ENCODE measurements around the gene CADM4.
"Not testable (repeated sequence)": the region's sequence is repeated elsewhere in the genome, so short reads cannot be mapped to it uniquely, and the experiment has no call there.

Gene CADM4

DNA sequence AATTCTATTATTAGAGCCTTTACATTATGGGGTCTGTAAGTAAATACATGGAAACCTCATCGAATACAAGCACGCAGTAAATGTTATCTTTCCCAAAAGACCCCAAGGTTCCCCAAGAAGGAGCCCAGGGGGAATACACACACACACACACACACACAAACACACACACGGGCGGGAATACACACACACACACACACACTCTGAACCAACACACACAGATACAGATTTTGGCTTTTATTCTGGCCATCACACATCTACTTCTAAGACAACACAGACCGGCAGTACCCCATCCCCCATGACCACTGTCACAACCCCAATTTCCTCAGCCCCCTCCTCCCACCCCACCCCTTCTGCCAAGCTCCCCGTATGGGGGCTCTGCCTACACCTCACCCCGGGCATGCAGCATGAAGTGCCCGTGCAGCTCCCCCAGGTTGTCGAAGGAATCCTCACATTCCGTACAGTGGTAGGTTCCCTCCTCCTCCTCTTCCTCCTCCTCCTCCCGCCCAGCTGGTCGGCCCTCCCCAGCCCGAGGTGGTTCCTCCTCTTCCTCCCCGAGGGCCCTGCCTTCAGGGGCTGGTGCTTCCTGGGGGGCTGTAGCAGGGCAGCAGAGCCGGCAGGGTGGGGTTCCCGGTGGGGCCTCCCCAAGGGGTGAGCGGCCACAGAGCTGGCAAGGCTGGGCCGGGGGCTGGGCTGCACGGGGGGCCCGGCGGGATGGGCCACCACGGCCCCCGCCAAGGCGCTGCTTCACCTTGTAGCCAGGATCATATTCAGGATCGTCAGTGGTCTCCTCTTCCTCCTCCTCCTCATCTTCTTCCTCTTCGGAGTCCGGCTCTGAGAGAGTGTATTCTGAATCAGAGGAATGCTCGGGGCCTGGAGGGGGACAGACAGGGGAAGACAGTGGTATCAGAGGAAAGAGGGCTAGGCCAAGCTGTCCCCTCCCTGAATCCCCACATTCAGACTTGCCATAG is 32.1 kb downstream of the CADM4 start:
- no peak for DNase-seq (ENCODE audit: low read depth in 3 of 3)

DNA sequence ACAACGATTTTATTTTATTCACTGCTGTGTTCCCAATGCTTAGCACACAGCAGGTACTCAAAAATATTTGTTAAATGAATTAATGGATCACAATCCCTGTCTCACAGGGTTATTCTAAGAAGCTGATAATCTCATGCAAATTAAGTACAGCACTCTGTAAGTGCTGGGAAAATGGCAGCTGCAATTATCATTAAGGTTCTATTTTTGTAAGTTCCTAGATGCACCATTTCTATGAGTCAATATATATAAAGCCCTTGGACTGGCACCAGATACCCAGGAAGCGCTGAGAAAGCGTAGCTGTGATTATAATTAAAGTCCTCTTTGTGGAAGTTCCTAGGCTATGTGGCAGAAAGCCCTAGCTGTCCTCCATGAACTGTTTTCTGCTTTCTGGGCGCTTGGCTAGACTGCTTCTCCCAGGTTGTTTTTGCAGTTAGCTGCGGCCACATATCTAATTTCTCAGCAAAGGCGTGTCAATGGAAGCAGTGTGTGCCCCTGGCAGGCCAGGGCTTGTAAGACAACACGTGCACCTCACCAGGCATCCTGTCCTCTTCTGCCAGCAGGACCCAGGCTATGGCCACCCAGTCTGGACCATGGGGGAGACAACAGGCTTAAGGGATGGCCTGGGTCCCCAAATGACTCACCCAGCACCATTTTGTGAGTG is 33.0 kb downstream of the CADM4 start:
- no peak for DNase-seq (ENCODE audit: low read depth in 3 of 3)

DNA sequence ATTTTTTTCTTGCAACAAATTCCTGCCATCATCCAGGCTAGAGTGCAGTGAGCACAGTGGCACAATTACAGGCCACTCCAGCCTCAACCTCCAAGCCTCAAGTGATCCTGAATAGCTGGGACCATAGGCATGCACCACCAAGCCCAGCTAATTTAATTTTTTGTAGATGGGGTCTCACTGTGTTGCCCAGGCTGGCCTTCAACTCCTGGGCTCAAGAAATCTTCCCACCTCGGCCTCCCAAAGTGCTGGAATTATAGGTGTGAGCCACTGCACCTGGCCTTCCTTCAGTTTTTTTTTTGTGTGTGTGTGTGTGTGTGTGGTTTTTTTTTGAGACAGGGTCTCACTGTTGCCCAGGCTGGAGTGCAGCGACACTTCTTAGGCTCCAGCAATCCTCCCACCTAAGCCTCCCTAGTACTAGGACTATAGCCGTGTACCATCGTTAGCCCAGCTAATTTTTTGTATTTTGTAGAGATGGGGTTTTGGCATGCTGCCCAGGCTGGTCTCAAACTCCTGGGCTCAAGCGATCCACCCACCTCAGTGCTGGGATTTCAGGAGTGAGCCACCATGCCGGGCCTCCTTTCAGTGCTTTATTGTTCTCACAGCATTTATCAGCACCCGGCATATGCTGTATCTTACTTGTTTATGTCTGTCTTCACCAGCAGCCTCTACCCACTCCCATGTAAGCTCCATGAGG is 33.6 kb downstream of the CADM4 start:
- DNase-seq (ENCODE audit: low read depth in 3 of 3) = no peak

DNA sequence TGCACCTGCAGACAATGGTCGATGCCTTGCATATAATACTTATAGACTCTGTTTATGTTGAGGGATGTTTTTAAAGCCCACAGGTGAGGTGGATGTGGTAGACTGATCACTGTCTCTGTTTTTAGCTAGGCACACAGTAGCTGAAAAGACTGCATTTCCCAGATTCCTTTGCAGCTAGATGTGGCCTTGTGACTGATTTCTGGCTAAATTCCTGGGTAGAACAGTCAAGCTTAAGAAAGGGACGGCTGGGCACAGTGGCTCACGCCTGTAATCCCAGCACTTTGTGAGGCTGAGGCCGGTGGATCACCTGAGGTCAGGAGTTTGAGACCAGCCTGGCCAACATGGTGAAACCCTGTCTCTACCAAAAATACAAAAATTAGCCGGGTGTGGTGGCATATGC is 39.3 kb downstream of the CADM4 start:
- not testable (repeated sequence) for DNase-seq (ENCODE audit: low read depth in 3 of 3)

DNA sequence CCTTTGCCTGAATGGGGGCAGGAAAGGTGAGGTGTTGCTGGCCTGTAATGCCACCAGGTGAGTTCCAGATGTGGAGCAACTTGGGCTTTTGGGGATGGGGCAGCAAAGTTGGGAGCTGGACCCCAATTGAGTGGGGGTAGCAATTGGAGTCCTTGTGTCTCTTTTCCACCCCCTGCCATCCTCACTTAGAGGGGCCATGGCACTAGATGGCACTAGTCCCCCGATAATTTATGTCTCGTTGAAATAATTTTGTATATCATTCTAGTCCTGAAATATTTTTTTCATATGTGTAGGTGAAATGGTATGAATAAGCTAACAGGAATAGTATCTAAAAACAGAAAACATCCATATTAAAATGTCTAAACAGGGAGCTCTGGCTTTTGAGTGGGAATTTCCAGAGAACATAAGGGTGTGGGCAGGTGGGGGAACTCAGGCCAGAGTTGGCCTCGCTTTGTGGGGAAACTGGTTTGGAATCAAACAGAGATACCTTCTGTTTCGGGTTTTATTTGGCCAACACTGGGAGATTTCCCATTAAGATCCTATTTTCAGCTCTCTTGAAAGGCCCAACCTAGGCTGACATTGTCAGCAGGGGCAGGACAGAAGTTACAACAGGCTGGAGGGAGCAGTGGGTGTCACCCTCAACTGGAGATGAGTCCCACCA is 39.9 kb downstream of the CADM4 start:
- no peak for DNase-seq (ENCODE audit: low read depth in 3 of 3)

DNA sequence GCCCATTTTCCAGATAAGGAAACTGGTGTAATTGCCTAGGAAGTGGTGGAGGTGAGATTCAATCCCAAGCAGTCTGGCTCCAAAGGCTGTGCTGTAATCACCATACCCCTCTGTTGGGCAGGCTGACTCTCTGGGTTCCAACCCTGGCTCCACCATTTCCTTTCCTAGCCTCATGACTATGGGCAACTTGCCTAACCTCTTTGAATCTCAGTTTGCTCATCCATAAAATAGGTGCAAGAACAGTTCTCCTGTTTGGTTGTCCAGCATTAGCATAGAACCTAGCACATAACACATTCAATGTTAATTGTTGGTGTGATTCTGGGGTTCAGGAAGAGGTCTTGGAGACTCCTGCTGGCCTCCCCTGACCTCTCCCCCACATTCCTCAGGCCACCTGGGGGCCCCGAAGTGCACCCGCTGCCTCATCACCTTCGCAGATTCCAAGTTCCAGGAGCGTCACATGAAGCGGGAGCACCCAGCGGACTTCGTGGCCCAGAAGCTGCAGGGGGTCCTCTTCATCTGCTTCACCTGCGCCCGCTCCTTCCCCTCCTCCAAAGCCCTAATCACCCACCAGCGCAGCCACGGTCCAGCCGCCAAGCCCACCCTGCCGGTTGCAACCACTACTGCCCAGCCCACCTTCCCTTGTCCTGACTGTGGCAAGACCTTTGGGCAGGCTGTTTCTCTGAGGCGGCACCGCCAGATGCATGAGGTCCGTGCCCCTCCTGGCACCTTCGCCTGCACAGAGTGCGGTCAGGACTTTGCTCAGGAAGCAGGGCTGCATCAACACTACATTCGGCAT is 41.0 kb downstream of the CADM4 start:
- no peak for DNase-seq (ENCODE audit: low read depth in 3 of 3)

DNA sequence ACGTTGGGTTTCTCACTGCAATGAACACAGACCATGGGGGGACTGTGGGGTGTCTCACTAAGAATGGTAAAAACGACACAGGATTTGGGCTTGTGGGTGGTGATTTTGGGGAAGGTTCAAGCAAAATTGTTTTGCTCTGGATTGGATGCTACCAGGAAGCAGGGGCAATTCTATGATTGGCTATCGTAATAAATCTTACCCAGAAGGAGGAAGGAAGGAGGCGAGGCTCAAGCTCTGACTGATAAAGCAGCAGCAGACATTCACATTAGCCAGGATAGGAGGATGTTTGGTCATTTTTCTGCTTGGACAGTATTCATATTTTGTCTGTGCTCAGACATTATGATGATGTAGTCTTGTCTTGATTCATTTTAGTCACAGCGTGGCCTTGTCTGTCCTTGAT is 41.8 kb downstream of the CADM4 start:
- no peak for DNase-seq (ENCODE audit: low read depth in 3 of 3)

DNA sequence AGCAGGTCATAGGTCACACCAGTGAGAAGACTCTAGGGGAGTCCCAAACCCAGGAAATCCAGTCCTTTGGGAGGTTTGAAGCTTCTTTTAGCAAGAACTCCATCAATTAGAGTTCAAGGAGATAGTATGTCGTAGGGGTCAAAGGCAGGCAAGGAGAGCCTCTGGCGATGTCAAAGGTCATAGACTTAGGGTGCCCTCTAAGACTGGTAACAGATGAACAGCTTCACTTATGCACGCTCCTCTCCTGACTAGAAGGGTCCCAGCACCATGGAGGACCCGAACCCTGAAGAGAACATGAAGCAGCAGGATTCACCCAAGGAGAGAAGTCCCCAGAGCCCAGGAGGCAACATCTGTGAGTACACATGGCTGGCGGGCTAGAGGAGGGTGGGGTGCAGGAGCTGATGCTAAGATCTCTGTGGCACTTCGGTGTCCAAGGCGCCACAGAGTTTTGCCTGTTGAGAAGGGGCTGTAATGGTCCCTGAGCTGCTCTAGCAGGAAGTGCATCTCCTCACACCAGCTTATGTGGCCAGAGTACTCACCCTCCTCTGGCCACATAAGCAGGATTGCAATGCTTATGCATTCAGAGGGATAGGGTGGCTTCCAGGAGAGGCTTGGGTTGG is 42.7 kb downstream of the CADM4 start:
- no peak for DNase-seq (ENCODE audit: low read depth in 3 of 3)

DNA sequence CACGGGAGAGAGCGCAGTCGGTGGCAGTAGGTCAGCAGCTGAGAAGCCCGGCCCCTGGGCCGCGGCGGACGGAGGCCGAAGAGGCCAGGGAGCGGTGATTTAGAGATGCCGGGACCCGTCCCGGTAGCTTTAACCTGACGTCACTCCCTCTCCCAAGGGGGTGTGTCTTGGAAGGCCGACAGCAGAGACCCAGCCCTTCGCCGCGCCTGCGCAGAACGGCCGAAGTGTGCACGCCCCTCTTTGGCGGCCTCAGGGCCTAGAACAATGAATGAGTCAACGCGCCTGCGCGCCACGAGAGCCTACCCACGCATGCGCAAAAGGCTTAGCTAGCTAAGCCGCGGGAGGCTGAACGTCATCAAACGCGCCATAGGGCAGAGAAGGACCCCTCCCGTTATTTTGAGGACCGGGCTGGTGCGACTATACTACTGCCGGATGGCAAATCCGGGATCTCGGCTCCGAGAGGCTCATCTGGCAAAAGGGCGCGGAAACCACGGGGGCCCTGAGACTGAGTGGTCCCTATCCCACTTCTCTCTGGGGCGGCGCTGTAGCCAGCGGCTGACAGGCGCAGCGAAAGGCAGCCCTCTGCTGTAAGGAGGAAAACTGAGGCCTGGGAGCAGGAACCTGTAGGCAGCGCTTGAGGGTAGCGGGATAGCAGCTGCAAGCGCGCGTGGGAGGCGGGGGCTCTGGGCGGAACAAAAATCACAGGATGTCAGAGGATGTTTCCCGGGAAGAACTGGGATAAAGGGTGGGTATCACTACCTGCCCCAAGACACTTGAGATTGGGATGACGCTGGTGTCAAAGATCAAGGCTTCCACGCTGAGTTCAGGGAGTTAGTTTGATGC is 43.4 kb downstream of the CADM4 start, which contains the start of the genes IRGQ and ZNF576:
Gene IRGQ (minus strand): TSS at position 136 of the 843 bp plus-strand sequence. CDS start 796 bp downstream, outside the sequence.
Gene ZNF576 (plus strand): TSS at position 597 of the 843 bp plus-strand sequence. CDS start 514 bp downstream, outside the sequence.
- DNase-seq (ENCODE audit: low read depth in 3 of 3) = peak; percentile 99 to 100 (median 99)

DNA sequence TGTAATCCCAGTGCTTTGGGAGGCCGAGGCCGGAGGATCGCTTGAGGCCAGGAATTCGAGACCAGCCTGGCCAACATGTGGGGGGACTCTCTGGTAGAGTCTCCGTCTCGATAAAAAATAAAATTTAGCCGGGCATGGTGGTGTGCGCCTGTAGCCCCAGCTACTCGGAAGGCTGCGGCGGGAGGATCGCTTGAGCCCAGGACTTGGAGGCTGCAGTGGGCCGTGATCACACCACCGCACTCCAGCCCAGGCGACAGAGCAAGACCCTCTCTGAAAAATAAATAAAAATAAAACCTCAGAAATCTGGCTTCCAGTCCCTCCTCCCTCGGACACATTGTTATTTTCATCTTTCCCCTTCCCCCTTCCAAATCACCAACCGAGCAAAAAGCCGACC is 44.0 kb downstream of the CADM4 start:
- DNase-seq (ENCODE audit: low read depth in 3 of 3) = peak in 1 of 3 donors; percentile 27

DNA sequence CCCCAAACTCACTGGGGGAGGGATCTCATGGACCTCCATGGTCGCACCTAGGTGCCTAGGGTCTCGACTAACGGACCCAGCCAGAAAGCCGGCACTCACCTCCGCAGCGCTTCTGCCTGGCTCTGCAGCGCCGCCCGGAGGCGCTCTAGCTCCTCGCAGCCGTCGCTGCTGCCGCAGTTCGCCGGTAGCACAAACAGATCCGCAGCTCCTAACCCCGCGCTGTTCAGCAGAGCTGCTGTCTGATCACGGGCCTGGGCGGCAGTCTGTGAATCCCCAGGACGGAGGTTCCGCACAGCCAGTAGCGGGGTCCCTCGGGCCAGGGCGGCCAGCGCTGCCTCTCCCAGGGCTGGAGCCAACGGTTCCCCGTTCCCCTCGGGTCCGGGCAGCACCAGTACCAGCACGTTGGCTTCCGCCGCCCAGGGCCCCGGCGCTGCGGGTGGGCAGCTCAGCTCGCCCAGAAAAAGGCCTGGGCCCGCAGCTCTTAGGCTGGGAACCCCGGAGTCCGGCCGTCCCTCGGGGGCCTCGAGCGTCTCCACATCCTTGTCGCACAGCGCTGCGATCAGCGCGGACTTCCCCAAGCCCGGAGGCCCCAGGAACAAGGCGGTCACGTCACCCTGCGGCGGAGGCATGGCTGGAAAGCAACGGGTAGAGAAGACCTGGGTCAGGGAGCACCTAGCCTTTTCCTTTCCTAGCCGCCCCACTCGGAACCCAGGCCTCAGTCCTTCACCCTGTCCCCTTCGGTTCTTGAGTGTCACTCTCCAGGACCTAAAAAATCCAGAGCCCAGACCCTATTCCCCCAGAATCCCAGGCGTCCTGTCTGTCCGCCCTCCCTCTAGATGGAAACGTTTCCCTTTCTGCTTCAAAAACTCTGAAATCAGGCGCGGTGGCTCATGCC is 44.7 kb downstream of the CADM4 start:
- DNase-seq (ENCODE audit: low read depth in 3 of 3) = peak; percentile 44 to 64 (median 44)

DNA sequence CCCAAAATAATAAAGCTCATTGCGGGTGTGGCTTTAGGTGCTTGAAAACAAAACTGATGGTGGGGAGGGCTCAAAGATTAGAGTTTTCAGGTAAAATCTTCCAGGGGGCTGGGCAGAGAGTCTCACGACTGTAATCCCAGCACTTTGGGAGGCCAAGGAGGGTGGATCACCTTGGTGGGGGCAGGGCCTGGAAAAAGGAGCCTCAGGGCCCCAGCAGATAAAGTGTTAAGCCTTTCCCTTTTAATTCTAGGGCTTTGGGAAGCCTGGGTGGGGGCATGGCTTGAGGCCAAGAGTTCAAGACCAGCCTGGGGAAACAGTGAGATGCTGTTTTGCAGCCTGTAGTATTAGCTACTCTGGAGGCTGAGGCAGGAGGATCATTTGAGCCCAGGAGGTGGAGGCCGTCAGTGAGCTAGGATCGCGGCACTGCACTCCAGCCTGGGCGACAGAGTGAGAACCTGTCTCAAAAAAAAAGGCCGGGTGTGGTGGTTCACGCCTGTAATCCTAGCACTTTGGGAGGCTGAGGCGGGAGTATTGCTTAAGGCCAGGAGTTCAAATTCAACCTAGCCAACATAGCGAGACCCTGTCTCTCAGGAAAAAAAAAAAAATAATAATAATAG is 45.5 kb downstream of the CADM4 start:
- no peak for DNase-seq (ENCODE audit: low read depth in 3 of 3)

DNA sequence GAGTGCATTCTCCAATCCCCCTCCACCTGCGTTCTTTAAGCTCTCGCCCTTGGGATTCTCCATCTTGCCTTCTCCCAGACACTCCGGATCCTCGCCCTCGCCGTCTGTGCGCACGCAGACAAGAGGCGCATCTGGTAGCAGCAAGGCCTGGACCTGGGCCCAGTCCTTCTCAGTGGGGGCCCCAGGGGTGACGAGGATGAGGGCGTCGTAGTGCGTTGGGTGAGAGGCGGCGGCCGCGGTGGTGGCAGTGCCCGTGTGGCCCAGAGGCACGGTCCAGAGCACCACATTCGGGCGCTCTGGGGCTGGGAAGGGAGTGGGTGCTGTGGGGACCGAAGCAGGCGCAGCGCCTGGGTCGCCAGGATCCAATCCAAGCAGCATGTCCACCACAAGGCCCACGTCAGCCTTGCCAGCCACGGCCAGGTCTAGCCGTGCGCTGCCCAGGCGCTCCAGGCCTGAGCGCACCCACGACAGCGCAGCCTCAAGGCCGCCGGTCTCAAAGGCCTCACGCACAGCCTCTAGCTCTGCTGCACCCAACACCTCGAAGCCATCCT is 46.8 kb downstream of the CADM4 start:
- no peak for DNase-seq (ENCODE audit: low read depth in 3 of 3)

DNA sequence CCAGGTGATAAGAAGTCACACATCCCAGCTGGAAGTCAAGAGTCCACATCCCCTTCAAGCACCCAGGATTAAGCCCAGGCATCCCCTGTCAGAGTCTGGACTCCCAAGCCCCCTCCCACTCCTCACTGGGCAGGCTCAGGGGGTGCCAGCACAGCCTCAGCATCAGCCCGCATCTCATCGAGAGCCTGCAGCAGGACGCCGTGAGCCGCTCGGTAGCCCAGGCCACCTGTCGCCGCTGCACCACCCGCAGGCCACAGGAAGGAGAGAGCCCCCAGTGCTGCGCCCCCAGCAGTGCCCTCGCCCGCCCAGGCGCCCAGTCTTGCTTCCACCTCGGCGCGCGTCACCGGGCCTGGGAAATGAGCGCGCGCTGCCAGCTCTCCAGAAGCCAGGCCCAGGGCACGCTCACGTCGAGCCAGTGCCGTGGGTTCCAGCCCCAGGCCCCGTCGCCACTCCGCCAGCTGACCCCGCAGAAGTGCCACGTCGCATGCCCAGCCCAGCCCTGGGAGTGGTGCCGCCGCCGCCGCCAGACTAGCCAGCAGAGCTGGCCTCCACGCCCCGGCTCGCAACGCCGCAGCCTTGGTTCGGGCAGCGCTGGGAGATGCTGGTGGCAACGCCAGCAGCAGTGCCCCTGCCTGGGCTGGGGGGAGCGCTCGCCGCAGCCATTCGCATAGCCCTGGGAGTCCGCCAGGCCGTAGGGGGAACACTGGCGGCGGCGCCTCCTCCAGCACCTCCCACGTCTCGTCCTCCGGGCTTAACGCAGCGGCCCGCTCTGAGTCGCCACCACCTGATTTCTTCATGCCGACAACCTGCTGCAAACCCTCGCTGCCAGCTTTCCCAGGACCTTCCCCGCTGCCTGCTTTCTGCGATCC is 47.5 kb downstream of the CADM4 start:
- DNase-seq (ENCODE audit: low read depth in 3 of 3) = no peak

DNA sequence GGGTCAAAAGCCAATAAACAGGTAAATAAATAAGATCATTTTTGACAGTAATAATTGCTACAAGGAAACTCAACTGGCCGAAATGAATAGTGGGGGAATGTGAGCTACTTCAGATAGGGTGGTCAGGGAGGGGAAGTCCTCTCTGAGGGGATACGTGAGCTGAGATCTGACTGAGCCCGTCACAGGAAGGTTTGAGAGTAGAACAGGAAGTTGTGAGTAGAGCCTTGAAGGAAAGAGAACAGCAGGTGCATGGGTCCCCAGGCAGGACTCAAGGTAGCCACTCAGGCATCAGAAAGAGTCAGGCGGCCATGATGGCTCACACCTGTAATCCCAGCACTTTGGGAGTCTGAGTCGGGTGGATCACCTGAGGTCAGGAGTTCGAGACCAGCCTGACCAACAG is 50.0 kb downstream of the CADM4 start:
- no peak for DNase-seq (ENCODE audit: low read depth in 3 of 3)

DNA sequence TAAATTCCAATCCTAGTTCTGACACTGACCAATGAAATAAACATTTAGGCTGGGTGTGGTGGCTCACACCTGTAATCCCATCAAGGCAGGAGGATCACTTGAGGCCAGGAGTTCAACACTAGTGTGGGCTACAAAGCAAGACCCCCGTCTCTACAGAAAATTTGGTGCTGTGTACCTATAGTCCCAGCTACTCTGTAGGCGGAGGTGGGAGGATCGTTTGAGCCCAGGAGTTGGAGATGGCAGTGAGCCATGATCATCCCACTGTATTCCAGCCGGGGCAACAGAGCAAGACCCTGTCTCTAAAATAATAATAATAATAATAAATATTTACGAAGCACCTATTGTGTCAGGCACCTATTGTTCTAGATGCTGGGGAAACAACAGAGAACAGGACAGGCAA is 50.4 kb downstream of the CADM4 start:
- DNase-seq (ENCODE audit: low read depth in 3 of 3) = no peak

DNA sequence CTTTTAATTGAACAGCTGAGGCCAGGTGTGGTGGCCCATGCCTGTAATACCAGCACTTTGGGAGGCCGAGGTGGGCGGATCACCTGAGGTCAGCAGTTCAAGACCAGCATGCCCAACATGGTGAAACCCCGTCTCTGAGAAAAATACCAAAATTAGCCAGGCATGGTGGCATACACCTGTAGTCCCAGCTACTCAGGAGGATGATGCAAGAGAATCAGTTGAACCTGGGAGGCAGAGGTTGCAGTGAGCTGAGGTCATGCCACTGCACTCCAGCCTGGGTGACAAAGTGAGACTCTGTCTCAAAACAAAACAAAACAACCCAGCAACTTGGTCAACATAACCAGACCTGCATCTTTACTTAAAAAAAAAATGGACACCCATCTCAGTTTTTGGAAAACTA is 52.6 kb downstream of the CADM4 start:
- not testable (repeated sequence) for DNase-seq (ENCODE audit: low read depth in 3 of 3)
